GM12875 (cell line): ENCODE data around the gene TEDC1.

ENCODE experiments used
- H3K4me3 ChIP-seq: one replicate; pipeline ENCODE4 v1.5.1; 2011; ENCODE audit warnings: low read depth, low read length, control low read depth
- TF ChIP-seq, protein P1 (sequence below): IDR thresholded peaks from 2 replicates; pipeline ENCODE4 v1.5.1; 2011; ENCODE audit warnings: low read depth, mild to moderate bottlenecking, control low read depth, inconsistent platforms, low read length, moderate library complexity, borderline replicate concordance; ENCODE audit not compliant: insufficient read depth

TEDC1 gene, protein sequence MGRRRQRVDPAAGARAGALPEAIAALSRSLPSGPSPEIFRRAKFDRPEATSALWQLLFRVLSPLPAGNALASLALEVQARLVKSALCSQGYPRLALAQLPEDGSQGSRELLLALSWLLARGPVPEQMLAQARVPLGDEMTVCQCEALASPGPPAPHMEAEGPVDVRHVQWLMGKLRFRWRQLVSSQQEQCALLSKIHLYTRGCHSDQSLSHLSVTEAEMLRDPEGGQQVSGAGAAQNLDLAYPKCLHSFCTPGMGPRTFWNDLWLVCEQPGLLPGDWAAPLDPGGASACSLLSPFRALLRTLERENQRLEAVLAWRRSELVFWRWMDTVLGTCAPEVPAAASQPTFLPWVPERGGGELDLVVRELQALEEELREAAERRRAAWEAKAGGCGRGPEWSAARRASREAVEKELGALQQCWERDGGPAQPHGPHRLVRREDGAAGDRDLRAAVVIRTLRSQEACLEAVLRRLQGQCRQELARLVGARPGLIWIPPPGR

DNA sequence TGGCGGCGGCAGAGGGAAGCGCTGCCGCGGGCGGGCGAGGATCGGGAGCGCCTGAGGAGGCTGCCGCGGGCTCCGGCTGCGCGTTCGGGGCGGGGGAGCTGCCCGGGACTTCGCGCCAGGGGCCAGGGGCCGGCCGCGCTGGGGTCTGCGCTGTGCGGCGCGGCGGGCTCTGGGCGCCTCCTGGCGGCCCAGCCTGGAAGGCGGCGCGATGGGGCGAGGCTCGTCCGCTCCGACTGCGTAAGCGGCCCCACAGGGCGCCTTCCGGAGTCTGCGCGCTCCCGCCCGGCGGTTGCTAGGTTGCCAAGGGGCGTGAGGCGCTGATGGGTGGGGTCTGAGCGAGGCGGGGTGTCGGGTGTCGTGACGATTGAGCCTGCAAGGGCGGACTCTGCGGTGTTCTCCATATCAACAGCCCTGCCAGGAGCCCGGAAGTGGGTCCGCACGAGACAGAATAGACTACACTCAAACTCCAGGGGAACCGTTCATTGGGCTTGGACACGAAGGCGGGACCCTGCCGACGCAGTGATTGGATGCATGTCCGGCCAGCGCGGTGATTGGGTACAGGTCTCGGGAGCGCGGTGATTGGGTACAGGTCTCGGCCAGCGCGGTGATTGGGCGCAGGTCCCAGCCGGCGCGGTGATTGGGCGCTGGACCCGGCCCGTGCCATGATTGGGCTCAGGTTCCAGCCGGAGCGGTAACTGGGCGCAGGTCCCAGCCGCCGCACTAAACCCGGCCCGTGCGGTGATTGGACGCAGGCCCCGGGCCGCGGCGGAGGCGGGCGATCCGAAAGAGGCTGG is at the start of gene TEDC1:
Gene TEDC1, plus strand, starts transcription at position 675 of the 794 bp plus-strand sequence. CDS start 130 bp downstream, outside the sequence.
- peak within 1 kb of the TSS; percentile 97 for H3K4me3 ChIP-seq
- TF ChIP-seq, protein P1, sequence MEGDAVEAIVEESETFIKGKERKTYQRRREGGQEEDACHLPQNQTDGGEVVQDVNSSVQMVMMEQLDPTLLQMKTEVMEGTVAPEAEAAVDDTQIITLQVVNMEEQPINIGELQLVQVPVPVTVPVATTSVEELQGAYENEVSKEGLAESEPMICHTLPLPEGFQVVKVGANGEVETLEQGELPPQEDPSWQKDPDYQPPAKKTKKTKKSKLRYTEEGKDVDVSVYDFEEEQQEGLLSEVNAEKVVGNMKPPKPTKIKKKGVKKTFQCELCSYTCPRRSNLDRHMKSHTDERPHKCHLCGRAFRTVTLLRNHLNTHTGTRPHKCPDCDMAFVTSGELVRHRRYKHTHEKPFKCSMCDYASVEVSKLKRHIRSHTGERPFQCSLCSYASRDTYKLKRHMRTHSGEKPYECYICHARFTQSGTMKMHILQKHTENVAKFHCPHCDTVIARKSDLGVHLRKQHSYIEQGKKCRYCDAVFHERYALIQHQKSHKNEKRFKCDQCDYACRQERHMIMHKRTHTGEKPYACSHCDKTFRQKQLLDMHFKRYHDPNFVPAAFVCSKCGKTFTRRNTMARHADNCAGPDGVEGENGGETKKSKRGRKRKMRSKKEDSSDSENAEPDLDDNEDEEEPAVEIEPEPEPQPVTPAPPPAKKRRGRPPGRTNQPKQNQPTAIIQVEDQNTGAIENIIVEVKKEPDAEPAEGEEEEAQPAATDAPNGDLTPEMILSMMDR: peak; percentile 93

DNA sequence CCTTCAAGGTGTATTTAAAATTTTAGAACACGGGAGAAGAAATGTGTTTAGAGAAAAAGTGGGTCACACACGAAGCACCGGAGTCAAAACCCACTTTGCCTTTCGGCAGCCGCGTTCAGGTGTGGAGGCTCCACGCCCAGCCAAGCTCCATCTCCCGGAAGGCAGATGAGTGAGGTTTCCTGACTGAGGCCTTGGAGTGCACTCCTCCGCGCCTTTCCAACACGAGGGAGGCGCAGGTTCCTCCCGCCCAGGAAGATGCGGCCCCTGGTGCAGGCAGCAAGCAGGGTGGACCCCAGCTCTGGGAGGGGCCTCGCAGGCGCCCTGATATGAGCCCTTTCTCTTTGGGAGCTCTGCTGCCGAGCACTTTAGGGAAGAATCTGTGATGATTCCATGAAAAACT is 48.9 kb upstream of the TEDC1 start:
- TF ChIP-seq, protein P1: no peak
- H3K4me3 ChIP-seq: no peak overlapping the region

DNA sequence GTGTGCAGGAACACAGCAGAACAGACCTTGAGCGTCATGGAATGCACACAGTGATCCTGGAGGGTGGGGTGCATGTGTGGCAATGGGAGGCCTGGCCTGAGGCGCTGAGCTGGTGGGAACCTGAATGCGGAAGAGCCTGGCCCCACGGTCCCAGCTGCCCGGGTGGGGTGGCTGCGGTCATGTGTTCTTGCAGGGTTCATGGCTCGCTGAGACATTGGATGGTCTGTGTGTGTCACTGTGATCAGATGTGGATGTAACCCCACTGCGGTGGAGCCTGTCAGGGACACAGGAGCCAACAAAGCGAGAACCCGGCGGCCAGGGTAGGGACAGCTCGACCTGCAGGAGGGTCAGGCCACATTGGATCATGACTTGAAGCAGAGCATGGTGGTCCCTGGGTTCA is 48.2 kb upstream of the TEDC1 start:
- no peak overlapping the region for H3K4me3 ChIP-seq
- TF ChIP-seq, protein P1: no peak

DNA sequence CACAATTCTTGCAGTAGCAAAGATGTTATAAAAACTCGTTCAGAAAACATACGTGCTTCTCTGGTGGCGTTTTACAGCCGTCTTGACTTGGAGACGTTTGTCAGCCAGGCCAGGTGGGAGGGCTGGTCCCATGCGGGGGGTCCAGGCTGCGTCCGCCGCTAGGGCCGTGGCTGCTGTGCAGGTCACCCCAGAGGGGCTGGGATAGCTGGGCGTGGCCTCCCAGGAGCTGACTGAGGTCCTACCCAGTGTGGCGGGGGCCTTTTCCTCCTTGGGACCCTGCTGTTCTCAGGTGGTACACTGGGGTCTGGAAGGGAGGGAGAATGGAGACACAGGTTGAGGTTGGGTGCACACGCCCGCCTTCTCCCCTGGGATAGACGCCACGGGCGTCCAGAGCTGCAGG is 46.2 kb upstream of the TEDC1 start:
- no peak overlapping the region for H3K4me3 ChIP-seq
- TF ChIP-seq, protein P1: no peak

DNA sequence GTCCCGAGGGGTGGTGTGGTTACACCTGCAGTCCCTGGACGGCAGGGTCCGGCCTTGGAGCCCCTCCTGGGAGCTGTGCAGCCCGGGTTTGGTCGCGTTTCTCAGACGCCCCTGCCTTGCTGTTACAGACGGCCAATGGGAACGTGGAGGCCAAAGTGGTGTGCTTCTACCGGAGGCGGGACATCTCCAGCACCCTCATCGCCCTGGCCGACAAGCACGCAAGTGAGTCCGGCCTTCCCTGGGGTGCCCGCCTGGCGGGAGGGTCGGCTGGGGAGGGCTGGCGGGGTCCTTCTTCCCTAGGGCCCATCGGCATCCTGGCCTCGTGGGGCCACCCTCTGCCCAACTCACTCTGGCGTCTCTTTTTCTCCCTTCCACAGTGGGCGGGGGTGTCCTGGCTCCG is 45.8 kb upstream of the TEDC1 start:
- H3K4me3 ChIP-seq: no peak overlapping the region
- TF ChIP-seq, protein P1: no peak

DNA sequence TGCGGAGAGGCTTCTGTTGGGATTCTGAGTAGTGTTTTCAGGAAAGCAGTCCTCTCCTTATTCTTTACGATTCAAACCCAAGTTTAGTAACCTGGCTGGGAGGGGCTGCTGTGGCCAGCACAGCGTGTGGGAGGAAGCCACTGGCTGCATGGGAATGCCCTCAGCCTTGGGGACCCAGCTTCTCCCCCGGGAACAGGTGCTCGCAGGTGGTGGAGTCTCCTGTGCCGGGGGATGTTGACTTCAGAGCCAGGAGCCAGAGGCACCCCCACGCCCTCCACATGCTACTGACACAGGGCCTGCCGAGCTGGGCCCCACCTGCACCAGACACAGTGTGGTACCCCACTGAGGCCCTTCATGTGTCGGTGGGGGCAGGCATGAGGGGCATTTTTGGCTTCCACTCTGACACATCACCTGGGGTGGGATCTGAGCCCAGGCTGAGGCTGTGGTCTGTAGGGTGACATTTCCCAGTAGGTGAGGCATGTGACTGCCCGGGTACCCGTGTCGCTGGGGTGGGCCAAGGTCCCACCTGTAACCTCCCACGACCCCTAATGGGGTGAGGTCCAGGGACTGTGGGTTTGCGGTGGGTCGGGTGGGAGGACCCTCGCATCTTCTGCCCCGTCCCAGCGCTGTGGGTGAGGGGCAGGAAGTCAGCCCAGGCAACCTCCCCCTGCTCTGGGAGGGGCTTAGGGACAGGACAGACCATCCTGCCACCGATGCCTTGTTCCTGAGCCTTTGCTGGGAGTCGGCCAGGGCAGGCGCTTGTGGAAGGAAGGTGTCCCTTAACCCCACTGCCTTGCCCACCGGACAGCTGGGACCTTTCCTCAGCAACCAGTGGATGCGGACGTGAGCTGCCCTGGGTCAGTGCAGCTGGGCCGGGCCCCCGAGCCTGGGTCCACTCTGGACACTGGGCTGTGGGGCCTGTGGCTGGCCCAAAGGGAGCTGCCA is 44.9 kb upstream of the TEDC1 start:
- no peak overlapping the region for H3K4me3 ChIP-seq
- TF ChIP-seq, protein P1: no peak
